ENCODE data around the gene TCEAL4. TPM values are rescaled to one million over a fixed set of nuclear protein-coding genes. Genes with fewer than 3 reads are reported as not detected.

The TCEAL4 gene
- total and polyA plus RNA-seq, 9 donors: 51.2 to 126 (median 96.9) TPM

Other genes with a start within 250 kb of the TCEAL4 start
- gene TCEAL9, start 229.0 kb upstream of the TCEAL4 start, total RNA-seq: 96.2 TPM
- gene TCEAL9, start 229.0 kb upstream of the TCEAL4 start, polyA plus RNA-seq (ENCODE audit: insufficient read depth in 1 of 8, insufficient read length in 8 of 8, low replicate concordance in 1 of 8): 100 to 1,000 TPM; 147 to 214 (median 160) TPM
- gene BEX3, start 209.0 kb upstream of the TCEAL4 start, total RNA-seq: 158 TPM
- gene BEX3, start 209.0 kb upstream of the TCEAL4 start, polyA plus RNA-seq (ENCODE audit: insufficient read depth in 1 of 8, insufficient read length in 8 of 8, low replicate concordance in 1 of 8): 100 to 1,000 TPM; 137 to 212 (median 174) TPM
- 0.35 TPM for gene RAB40A, start 66.0 kb upstream of the TCEAL4 start, total RNA-seq
- 1 to 10 TPM in 1 of 8 donors, under 1 TPM in 7; 0.34 to 1.8 (median 0.77) TPM for gene RAB40A, start 66.0 kb upstream of the TCEAL4 start, polyA plus RNA-seq (ENCODE audit: insufficient read depth in 1 of 8, insufficient read length in 8 of 8, low replicate concordance in 1 of 8)
- gene TCEAL3, start 22.4 kb downstream of the TCEAL4 start, total RNA-seq: 6.3 TPM
- gene TCEAL3, start 22.4 kb downstream of the TCEAL4 start, polyA plus RNA-seq (ENCODE audit: insufficient read depth in 1 of 8, insufficient read length in 8 of 8, low replicate concordance in 1 of 8): 10 to 100 TPM in 6 of 8 donors, 1 to 10 TPM in 2; 9.2 to 17.9 (median 12.8) TPM
- 52.1 TPM for gene TCEAL1, start 43.5 kb downstream of the TCEAL4 start, total RNA-seq
- 10 to 100 TPM; 57.3 to 69.2 (median 63.0) TPM for gene TCEAL1, start 43.5 kb downstream of the TCEAL4 start, polyA plus RNA-seq (ENCODE audit: insufficient read depth in 1 of 8, insufficient read length in 8 of 8, low replicate concordance in 1 of 8)
- gene MORF4L2, start 101.2 kb downstream of the TCEAL4 start, total RNA-seq: 327 TPM
- gene MORF4L2, start 101.2 kb downstream of the TCEAL4 start, polyA plus RNA-seq (ENCODE audit: insufficient read depth in 1 of 8, insufficient read length in 8 of 8, low replicate concordance in 1 of 8): 100 to 1,000 TPM; 222 to 301 (median 249) TPM
- gene TMEM31, start 125.4 kb downstream of the TCEAL4 start, total RNA-seq: 0.18 TPM
- gene TMEM31, start 125.4 kb downstream of the TCEAL4 start, polyA plus RNA-seq (ENCODE audit: insufficient read depth in 1 of 8, insufficient read length in 8 of 8, low replicate concordance in 1 of 8): under 1 TPM in 7 of 8 donors, not detected in 1; 0.43 to 0.92 (median 0.70) TPM
- gene PLP1, start 191.3 kb downstream of the TCEAL4 start, total RNA-seq: 72.8 TPM
- gene PLP1, start 191.3 kb downstream of the TCEAL4 start, polyA plus RNA-seq (ENCODE audit: insufficient read depth in 1 of 8, insufficient read length in 8 of 8, low replicate concordance in 1 of 8): 100 to 1,000 TPM in 2 of 8 donors, 10 to 100 TPM in 6; 44.2 to 147 (median 75.2) TPM
- 20.0 TPM for gene RAB9B, start 246.7 kb downstream of the TCEAL4 start, total RNA-seq
- 10 to 100 TPM; 17.0 to 27.4 (median 22.6) TPM for gene RAB9B, start 246.7 kb downstream of the TCEAL4 start, polyA plus RNA-seq (ENCODE audit: insufficient read depth in 1 of 8, insufficient read length in 8 of 8, low replicate concordance in 1 of 8)

Data from muscle of leg (tissue), 9 donors.